Measurements from ENCODE around the gene USH2A.

DNA sequence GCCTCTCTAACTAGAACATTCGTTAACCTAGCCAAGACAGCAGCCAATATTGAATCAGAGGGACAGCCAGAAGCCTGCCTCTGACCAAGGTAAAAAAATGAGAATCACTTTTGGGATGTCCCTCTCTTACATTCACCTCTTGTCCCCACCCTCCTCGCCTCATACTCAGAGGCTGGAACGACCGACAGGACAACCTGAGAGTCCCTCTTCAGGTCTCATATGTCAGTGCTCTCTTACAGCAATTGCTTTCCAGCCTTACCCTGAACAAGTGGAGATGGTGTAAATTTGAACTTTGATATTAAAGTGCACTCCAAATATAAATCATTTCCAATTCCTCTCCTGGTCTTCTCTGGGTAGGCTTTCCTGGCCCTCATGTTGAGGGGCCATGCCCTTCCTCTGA lies 528.6 kb downstream of the USH2A start:
- TF ChIP-seq, protein P1, sequence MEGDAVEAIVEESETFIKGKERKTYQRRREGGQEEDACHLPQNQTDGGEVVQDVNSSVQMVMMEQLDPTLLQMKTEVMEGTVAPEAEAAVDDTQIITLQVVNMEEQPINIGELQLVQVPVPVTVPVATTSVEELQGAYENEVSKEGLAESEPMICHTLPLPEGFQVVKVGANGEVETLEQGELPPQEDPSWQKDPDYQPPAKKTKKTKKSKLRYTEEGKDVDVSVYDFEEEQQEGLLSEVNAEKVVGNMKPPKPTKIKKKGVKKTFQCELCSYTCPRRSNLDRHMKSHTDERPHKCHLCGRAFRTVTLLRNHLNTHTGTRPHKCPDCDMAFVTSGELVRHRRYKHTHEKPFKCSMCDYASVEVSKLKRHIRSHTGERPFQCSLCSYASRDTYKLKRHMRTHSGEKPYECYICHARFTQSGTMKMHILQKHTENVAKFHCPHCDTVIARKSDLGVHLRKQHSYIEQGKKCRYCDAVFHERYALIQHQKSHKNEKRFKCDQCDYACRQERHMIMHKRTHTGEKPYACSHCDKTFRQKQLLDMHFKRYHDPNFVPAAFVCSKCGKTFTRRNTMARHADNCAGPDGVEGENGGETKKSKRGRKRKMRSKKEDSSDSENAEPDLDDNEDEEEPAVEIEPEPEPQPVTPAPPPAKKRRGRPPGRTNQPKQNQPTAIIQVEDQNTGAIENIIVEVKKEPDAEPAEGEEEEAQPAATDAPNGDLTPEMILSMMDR (IDR thresholded peaks at IDR 0.05): no peak
- TF ChIP-seq POLR2AphosphoS5 (IDR thresholded peaks at IDR 0.05; ENCODE audit: low read depth, low read length): no peak
- no peak for TF ChIP-seq MEF2A (IDR thresholded peaks at IDR 0.05; ENCODE audit: borderline replicate concordance, low read depth)
- no peak for TF ChIP-seq SIN3A (IDR thresholded peaks at IDR 0.05; ENCODE audit: borderline replicate concordance, low read depth, low read length)
- TF ChIP-seq EP300 (IDR thresholded peaks at IDR 0.05; ENCODE audit: borderline replicate concordance in 1 of 2, low read depth in 1 of 2, low read length in 1 of 2): no peak
- TF ChIP-seq, protein P2, sequence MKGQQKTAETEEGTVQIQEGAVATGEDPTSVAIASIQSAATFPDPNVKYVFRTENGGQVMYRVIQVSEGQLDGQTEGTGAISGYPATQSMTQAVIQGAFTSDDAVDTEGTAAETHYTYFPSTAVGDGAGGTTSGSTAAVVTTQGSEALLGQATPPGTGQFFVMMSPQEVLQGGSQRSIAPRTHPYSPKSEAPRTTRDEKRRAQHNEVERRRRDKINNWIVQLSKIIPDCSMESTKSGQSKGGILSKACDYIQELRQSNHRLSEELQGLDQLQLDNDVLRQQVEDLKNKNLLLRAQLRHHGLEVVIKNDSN (IDR thresholded peaks at IDR 0.05; ENCODE audit: borderline replicate concordance, low read depth): no peak
- no peak for TF ChIP-seq EZH2phosphoT487 (IDR thresholded peaks at IDR 0.05; ENCODE audit: borderline replicate concordance, low read depth)
- TF ChIP-seq, protein P3, sequence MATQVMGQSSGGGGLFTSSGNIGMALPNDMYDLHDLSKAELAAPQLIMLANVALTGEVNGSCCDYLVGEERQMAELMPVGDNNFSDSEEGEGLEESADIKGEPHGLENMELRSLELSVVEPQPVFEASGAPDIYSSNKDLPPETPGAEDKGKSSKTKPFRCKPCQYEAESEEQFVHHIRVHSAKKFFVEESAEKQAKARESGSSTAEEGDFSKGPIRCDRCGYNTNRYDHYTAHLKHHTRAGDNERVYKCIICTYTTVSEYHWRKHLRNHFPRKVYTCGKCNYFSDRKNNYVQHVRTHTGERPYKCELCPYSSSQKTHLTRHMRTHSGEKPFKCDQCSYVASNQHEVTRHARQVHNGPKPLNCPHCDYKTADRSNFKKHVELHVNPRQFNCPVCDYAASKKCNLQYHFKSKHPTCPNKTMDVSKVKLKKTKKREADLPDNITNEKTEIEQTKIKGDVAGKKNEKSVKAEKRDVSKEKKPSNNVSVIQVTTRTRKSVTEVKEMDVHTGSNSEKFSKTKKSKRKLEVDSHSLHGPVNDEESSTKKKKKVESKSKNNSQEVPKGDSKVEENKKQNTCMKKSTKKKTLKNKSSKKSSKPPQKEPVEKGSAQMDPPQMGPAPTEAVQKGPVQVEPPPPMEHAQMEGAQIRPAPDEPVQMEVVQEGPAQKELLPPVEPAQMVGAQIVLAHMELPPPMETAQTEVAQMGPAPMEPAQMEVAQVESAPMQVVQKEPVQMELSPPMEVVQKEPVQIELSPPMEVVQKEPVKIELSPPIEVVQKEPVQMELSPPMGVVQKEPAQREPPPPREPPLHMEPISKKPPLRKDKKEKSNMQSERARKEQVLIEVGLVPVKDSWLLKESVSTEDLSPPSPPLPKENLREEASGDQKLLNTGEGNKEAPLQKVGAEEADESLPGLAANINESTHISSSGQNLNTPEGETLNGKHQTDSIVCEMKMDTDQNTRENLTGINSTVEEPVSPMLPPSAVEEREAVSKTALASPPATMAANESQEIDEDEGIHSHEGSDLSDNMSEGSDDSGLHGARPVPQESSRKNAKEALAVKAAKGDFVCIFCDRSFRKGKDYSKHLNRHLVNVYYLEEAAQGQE (IDR thresholded peaks at IDR 0.05; ENCODE audit: low read depth, low read length): no peak
- TF ChIP-seq SMC3 (IDR thresholded peaks at IDR 0.05; ENCODE audit: low read depth, low read length): no peak
- TF ChIP-seq NFIC (IDR thresholded peaks at IDR 0.05; ENCODE audit: borderline replicate concordance): no peak
- TF ChIP-seq, protein P4, sequence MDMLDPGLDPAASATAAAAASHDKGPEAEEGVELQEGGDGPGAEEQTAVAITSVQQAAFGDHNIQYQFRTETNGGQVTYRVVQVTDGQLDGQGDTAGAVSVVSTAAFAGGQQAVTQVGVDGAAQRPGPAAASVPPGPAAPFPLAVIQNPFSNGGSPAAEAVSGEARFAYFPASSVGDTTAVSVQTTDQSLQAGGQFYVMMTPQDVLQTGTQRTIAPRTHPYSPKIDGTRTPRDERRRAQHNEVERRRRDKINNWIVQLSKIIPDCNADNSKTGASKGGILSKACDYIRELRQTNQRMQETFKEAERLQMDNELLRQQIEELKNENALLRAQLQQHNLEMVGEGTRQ (IDR thresholded peaks at IDR 0.05; ENCODE audit: borderline replicate concordance, low read depth, low read length): no peak
- TF ChIP-seq RFX5 (IDR thresholded peaks at IDR 0.05; ENCODE audit: low read length): no peak
- TF ChIP-seq TCF12 (IDR thresholded peaks at IDR 0.05): no peak
